H9 (cell line): Measurements from ENCODE around the gene KIF26B. TPM values are rescaled to one million over a fixed set of nuclear protein-coding genes. Genes with fewer than 3 reads are reported as not detected.

Source experiments
- DNase-seq: peaks from one replicate; pipeline ENCODE4 v3.0.0-alpha.2; 2017
- H2AFZ ChIP-seq: one replicate; pipeline ENCODE4 v1.6.1; 2013; ENCODE audit warnings: mild to moderate bottlenecking, low read length, control low read depth, moderate library complexity
- H2AK5ac ChIP-seq: 2 replicates; pipeline ENCODE4 v1.6.1; 2013; ENCODE audit warnings: low read length, control low read depth, mixed read lengths; ENCODE audit not compliant: insufficient read length
- H2BK120ac ChIP-seq: one replicate; pipeline ENCODE4 v1.6.1; 2013; ENCODE audit warnings: low read depth, mild to moderate bottlenecking, low read length, control low read depth, inconsistent platforms; ENCODE audit not compliant: poor library complexity, severe bottlenecking
- H2BK12ac ChIP-seq: 2 replicates; pipeline ENCODE4 v1.6.1; 2013; ENCODE audit warnings: low read length, control low read depth, mixed read lengths, low read depth; ENCODE audit not compliant: insufficient read length
- H2BK15ac ChIP-seq: 2 replicates; pipeline ENCODE4 v1.6.1; 2013; ENCODE audit warnings: low read depth, low read length, control low read depth
- H2BK20ac ChIP-seq: one replicate; pipeline ENCODE4 v1.6.1; 2013; ENCODE audit warnings: low read depth, mild to moderate bottlenecking, low read length, control low read depth, inconsistent platforms; ENCODE audit not compliant: poor library complexity, severe bottlenecking
- H2BK5ac ChIP-seq: 2 replicates; pipeline ENCODE4 v1.6.1; 2013; ENCODE audit warnings: low read length, control low read depth, mixed read lengths; ENCODE audit not compliant: insufficient read length
- H3K14ac ChIP-seq: 2 replicates; pipeline ENCODE4 v1.6.1; 2013; ENCODE audit warnings: low read length, control low read depth; ENCODE audit not compliant: insufficient read depth
- H3K18ac ChIP-seq: 2 replicates; pipeline ENCODE4 v1.6.1; 2013; ENCODE audit warnings: low read depth, mild to moderate bottlenecking, mixed read lengths, low read length, control low read depth; ENCODE audit not compliant: insufficient read length
- H3K23ac ChIP-seq: 2 replicates; pipeline ENCODE4 v1.6.1; 2013; ENCODE audit warnings: low read length, control low read depth, mixed read lengths, low read depth; ENCODE audit not compliant: insufficient read length
- H3K23me2 ChIP-seq: 2 replicates; pipeline ENCODE4 v1.6.1; 2013; ENCODE audit warnings: low read depth, mild to moderate bottlenecking, mixed read lengths, low read length, control low read depth; ENCODE audit not compliant: insufficient read length, poor library complexity, severe bottlenecking
- H3K27ac ChIP-seq: 2 replicates; pipeline ENCODE4 v1.5.1; 2013; ENCODE audit warnings: low read length, control low read depth, mixed read lengths, low read depth; ENCODE audit not compliant: insufficient read length
- H3K27me3 ChIP-seq: 2 replicates; pipeline ENCODE4 v1.6.1; 2013; ENCODE audit warnings: low read length, control low read depth, inconsistent platforms; ENCODE audit not compliant: insufficient read depth
- H3K4ac ChIP-seq: 2 replicates; pipeline ENCODE4 v1.6.1; 2013; ENCODE audit warnings: low read depth, mild to moderate bottlenecking, control low read depth, inconsistent platforms, low read length, moderate library complexity
- H3K4me1 ChIP-seq: 2 replicates; pipeline ENCODE4 v1.6.1; 2013; ENCODE audit warnings: low read length, control low read depth, inconsistent platforms; ENCODE audit not compliant: insufficient read depth
- H3K4me2 ChIP-seq: 2 replicates; pipeline ENCODE4 v1.6.1; 2013; ENCODE audit warnings: low read length, control low read depth, mixed read lengths; ENCODE audit not compliant: insufficient read length, insufficient read depth
- H3K56ac ChIP-seq: 2 replicates; pipeline ENCODE4 v1.6.1; 2013; ENCODE audit warnings: low read depth, mild to moderate bottlenecking, mixed read lengths, low read length, control low read depth; ENCODE audit not compliant: insufficient read length
- H3K79me1 ChIP-seq: 2 replicates; pipeline ENCODE4 v1.6.1; 2013; ENCODE audit warnings: low read depth, mild to moderate bottlenecking, moderate library complexity, low read length, control low read depth, inconsistent platforms; ENCODE audit not compliant: insufficient read depth, poor library complexity, severe bottlenecking
- H3K79me2 ChIP-seq: 2 replicates; pipeline ENCODE4 v1.6.1; 2013; ENCODE audit warnings: low read length, control low read depth, inconsistent platforms; ENCODE audit not compliant: insufficient read depth
- H3K9ac ChIP-seq: 2 replicates; pipeline ENCODE4 v1.6.1; 2013; ENCODE audit warnings: low read length, control low read depth, mixed read lengths; ENCODE audit not compliant: insufficient read length; ENCODE audit errors: extremely low read depth
- H3K9me3 ChIP-seq: one replicate; pipeline ENCODE4 v1.6.1; 2013; ENCODE audit warnings: low read depth, low read length, inconsistent platforms; ENCODE audit not compliant: control insufficient read depth
- H3T11ph ChIP-seq: one replicate; pipeline ENCODE4 v1.6.1; 2013; ENCODE audit warnings: mild to moderate bottlenecking, low read length, control low read depth, inconsistent platforms
- H4K20me1 ChIP-seq: one replicate; pipeline ENCODE4 v1.6.1; 2013; ENCODE audit not compliant: control insufficient read depth, insufficient read length, insufficient read depth
- H4K5ac ChIP-seq: 2 replicates; pipeline ENCODE4 v1.6.1; 2013; ENCODE audit warnings: low read depth, mild to moderate bottlenecking, mixed read lengths, low read length, control low read depth; ENCODE audit not compliant: insufficient read length
- H4K8ac ChIP-seq: replicated peaks from 2 replicates; pipeline ENCODE4 v1.6.1; 2013; ENCODE audit warnings: low read length, control low read depth, mixed read lengths, low read depth; ENCODE audit not compliant: insufficient read length
- H4K91ac ChIP-seq: 2 replicates; pipeline ENCODE4 v1.6.1; 2013; ENCODE audit warnings: low read depth, mild to moderate bottlenecking, moderate library complexity, mixed read lengths, low read length, control low read depth; ENCODE audit not compliant: insufficient read length
- H3K27ac Mint-ChIP-seq, 3 experiments: 2 replicates in 2 of 3; 3 replicates in 1 of 3; pipeline ENCODE4 v1.8.0; 2020 to 2021; ENCODE audit warnings: mixed read lengths in 3 of 3, mild to moderate bottlenecking in 1 of 3, moderate library complexity in 1 of 3
- H3K27me3 Mint-ChIP-seq: 2 replicates; pipeline ENCODE4 v1.8.0; 2021; ENCODE audit warnings: low read depth, mild to moderate bottlenecking, moderate library complexity, mixed read lengths
- H3K36me3 Mint-ChIP-seq, 3 experiments: 2 replicates in 2 of 3; 3 replicates in 1 of 3; pipeline ENCODE4 v1.8.0; 2020 to 2021; ENCODE audit warnings: low read depth in 3 of 3, mixed read lengths in 3 of 3; ENCODE audit not compliant: insufficient read depth in 1 of 3
- H3K4me1 Mint-ChIP-seq, 2 experiments: 2 replicates each; pipeline ENCODE4 v1.8.0; 2020; ENCODE audit warnings: mixed read lengths in 2 of 2
- H3K4me3 Mint-ChIP-seq, 2 experiments: 2 replicates in 1 of 2; 3 replicates in 1 of 2; pipeline ENCODE4 v1.8.0; 2020 to 2021; ENCODE audit warnings: mild to moderate bottlenecking in 2 of 2, mixed read lengths in 2 of 2, moderate library complexity in 1 of 2
- H3K9me3 Mint-ChIP-seq, 2 experiments: 2 replicates in 1 of 2; 3 replicates in 1 of 2; pipeline ENCODE4 v1.8.0; 2020; ENCODE audit warnings: mild to moderate bottlenecking in 2 of 2, mixed read lengths in 2 of 2, moderate library complexity in 1 of 2
- CTCF ChIP-seq: fragments of 200-600 bp; sonication (generic); conservative IDR thresholded peaks from 3 replicates; pipeline ENCODE4 v1.8.0; 2021; ENCODE audit warnings: antibody characterized with exemption, mild to moderate bottlenecking
- WGBS: extraction: QIAGEN DNeasy Blood & Tissue Kit; methylation state at CpG from one replicate; pipeline ENCODE4 v1.1.7; 2013; ENCODE audit warnings: missing lambda C conversion rate, low lambda C conversion rate, mixed read lengths; ENCODE audit not compliant: insufficient read length; ENCODE audit errors: extremely low coverage; 5-methylcytosine and 5-hydroxymethylcytosine counted together
- total RNA-seq: library from RNA; stranded (reverse); gene quantifications from 2 replicates; pipeline ENCODE4 v1.2.1, GENCODE V29; 2021

KIF26B gene
- total RNA-seq, 1 experiment from 2014 or later, result 0.13 TPM

- H3K36me3 Mint-ChIP-seq, result peaks cover 0 to 2% (median 0%) of the 10 kb centered on the region in 3 experiments; a peak in 3 of 7 replicates
- TF ChIP-seq CTCF, result no peak
- no peak overlapping the region for H3K14ac ChIP-seq
- no peak overlapping the region for H4K8ac ChIP-seq
- H3K27me3 ChIP-seq, result no peaks in the 10 kb centered on the region
- no peak overlapping the region for H2AK5ac ChIP-seq
- no peak overlapping the region for H2BK12ac ChIP-seq
- no peaks in the 10 kb centered on the region for H3K79me2 ChIP-seq
- H3K4ac ChIP-seq, result no peak overlapping the region
- H3K27ac ChIP-seq, result no peak overlapping the region
- H3K4me1 Mint-ChIP-seq, result peaks cover 29 to 30% of the 10 kb centered on the region in 2 experiments
- H3K79me1 ChIP-seq, result no peaks in the 10 kb centered on the region
- no peaks in the 10 kb centered on the region for H3K9me3 ChIP-seq
- no peak overlapping the region for H3K18ac ChIP-seq
- no peak overlapping the region for H3K9ac ChIP-seq
- H2BK20ac ChIP-seq, result no peak overlapping the region
- no peak overlapping the region for H3K4me2 ChIP-seq
- H3K4me1 ChIP-seq, result peaks cover 10% of the 10 kb centered on the region
- H2BK5ac ChIP-seq, result no peak overlapping the region
- H3K9me3 Mint-ChIP-seq, result peaks cover 0 to 3% of the 10 kb centered on the region in 2 experiments; a peak in 1 of 5 replicates
- no peak overlapping the region for H2AFZ ChIP-seq
- no peak overlapping the region for H3K23ac ChIP-seq
- H4K5ac ChIP-seq, result no peak overlapping the region
- no peak overlapping the region for H3K27ac Mint-ChIP-seq
- DNase-seq, result no peak
- WGBS, result no CpG with 5 or more reads among the region's 4 CpGs
- H4K91ac ChIP-seq, result no peak overlapping the region
- no peak overlapping the region for H2BK15ac ChIP-seq
- no peak overlapping the region for H3K56ac ChIP-seq
- H3K27me3 Mint-ChIP-seq, result no peaks in the 10 kb centered on the region
- H3T11ph ChIP-seq, result no peak overlapping the region
- no peaks in the 10 kb centered on the region for H3K23me2 ChIP-seq
- no peak overlapping the region for H3K4me3 Mint-ChIP-seq
- no peak overlapping the region for H2BK120ac ChIP-seq
- no peaks in the 10 kb centered on the region for H4K20me1 ChIP-seq
These were observed 298.8 kb downstream of the KIF26B start for GRCh38 chr1:245453541-245453940.
